K562 (cell line): ENCODE measurements around the gene PTGIR. TPM values are rescaled to one million over a fixed set of nuclear protein-coding genes. Genes with fewer than 3 reads are reported as not detected.

Experiments
- EZH2 ChIP-seq: IDR thresholded peaks from 2 replicates; pipeline ENCODE4 v1.6.1; 2012; ENCODE audit warnings: low read depth, mild to moderate bottlenecking, inconsistent platforms, low read length, borderline replicate concordance
- HDAC1 ChIP-seq, 2 experiments: fragments of 450-650 bp; IDR thresholded peaks; 2 replicates each; pipeline ENCODE4 v1.6.1; 2016 to 2017; ENCODE audit warnings: inconsistent platforms in 1 of 2, mild to moderate bottlenecking in 1 of 2, moderate library complexity in 1 of 2
- KAT8 ChIP-seq: fragments of 450-650 bp; IDR thresholded peaks from 2 replicates; pipeline ENCODE4 v1.6.1; 2016; ENCODE audit warnings: low read depth, mild to moderate bottlenecking
- U2AF1 ChIP-seq: fragments of 200-400 bp; formaldehyde crosslinking; optimal IDR thresholded peaks from 2 replicates; pipeline ENCODE3; 2017; ENCODE audit warnings: mild to moderate bottlenecking, low read depth, low read length, moderate library complexity
- ZC3H11A ChIP-seq: IDR thresholded peaks from 2 replicates; pipeline ENCODE4 v1.6.1; 2012; ENCODE audit warnings: low read depth, low read length, improper control_type of control experiment
- ZEB2 ChIP-seq: fragments of 450-650 bp; IDR thresholded peaks from 2 replicates; pipeline ENCODE4 v1.6.1; 2016
- ZNF408 ChIP-seq: fragments of 250-450 bp; sonication (Bioruptor Pico); IDR thresholded peaks from 2 replicates; pipeline ENCODE4 v1.4.0; 2020; ENCODE audit warnings: low read depth, mild to moderate bottlenecking, moderate library complexity
- ZZZ3 ChIP-seq: fragments of 450-650 bp; IDR thresholded peaks from 2 replicates; pipeline ENCODE4 v1.6.1; 2016; ENCODE audit warnings: antibody characterized with exemption, mild to moderate bottlenecking, moderate library complexity
- polyA plus RNA-seq, 8 experiments: library from polyadenylated mRNA; depleted of rRNA in 4 of 8; stranded (reverse) in 5 of 8; unstranded in 3 of 8; fragments of >200 nt; fragmentation: Nextera tagmentation in 2 of 8; fragmentation: Illumina TruSeq in 1 of 8; extraction: Ambion mirVana in 2 of 8; extraction: Trizol in 1 of 8; gene quantifications; 2 replicates each; pipeline versions ENCODE4 v1.2.1 to v1.2.3, GENCODE V29; 2011 to 2014; ENCODE audit warnings: inconsistent platforms in 1 of 8, missing spikeins in 1 of 8
- total RNA-seq, 7 experiments: library from RNA; depleted of rRNA in 6 of 7; stranded (reverse); fragments of >200 nt in 6 of 7; fragmentation: Illumina TruSeq in 2 of 7; extraction: Trizol in 2 of 7; gene quantifications; 2 replicates each; pipeline versions ENCODE4 v1.2.1 to v1.2.3, GENCODE V29; 2011 to 2021; ENCODE audit warnings: low replicate concordance in 1 of 7
- TF ChIP-seq, protein P1 (sequence below): fragments of 150-350 bp; conservative IDR thresholded peaks from 2 replicates; pipeline ENCODE4 v1.6.1; 2014; ENCODE audit warnings: low read length

PTGIR gene
- total and polyA plus RNA-seq, 9 of the 15 experiments (the other 6 are each of a cell fraction or from before 2014, with no cell fraction given): 0.11 to 3.4 (median 1.1) TPM; not detected in 1

DNA sequence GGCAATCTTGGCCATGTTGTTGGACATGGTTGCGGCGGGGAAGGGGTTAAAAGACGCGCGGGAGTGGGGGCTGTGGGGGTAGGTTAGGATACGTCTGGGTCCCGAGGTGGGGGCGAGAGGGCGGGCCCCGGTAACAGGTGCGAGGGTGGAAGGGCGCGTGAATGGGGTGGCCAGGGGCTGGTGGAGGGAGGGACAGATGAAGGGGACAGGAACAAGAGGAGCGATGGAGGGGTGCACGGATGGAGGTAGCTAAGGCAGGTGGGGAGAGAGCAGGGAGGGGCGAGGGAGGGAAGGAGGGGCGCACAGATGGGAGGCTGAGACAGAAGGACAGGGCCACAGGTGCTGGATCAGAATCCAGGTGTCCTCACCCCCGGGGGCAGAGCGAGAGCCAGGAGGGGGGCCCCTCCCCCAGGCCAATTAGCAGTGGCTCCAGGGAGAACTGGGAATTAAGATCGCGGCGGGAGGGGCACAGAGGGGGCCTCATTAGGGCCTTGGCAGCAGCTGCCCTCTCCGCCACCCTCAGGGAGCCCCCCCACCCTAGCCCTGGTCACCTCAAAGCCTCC, 9.8 kb upstream of the PTGIR start (continued):
- TF ChIP-seq ZNF408 (no peak), HDAC1 (IDR thresholded peaks at IDR 0.05) (peak in 1 of 2 experiments; percentile 44; a peak in 2 of 4 replicates), U2AF1 (no peak), ZEB2 (0 out of 2 replicates have a peak, but pooled peaks have one; percentile 18), ZZZ3 (no peak), KAT8 (no peak), EZH2 (no peak), ZC3H11A (no peak)
- TF ChIP-seq, protein P1, sequence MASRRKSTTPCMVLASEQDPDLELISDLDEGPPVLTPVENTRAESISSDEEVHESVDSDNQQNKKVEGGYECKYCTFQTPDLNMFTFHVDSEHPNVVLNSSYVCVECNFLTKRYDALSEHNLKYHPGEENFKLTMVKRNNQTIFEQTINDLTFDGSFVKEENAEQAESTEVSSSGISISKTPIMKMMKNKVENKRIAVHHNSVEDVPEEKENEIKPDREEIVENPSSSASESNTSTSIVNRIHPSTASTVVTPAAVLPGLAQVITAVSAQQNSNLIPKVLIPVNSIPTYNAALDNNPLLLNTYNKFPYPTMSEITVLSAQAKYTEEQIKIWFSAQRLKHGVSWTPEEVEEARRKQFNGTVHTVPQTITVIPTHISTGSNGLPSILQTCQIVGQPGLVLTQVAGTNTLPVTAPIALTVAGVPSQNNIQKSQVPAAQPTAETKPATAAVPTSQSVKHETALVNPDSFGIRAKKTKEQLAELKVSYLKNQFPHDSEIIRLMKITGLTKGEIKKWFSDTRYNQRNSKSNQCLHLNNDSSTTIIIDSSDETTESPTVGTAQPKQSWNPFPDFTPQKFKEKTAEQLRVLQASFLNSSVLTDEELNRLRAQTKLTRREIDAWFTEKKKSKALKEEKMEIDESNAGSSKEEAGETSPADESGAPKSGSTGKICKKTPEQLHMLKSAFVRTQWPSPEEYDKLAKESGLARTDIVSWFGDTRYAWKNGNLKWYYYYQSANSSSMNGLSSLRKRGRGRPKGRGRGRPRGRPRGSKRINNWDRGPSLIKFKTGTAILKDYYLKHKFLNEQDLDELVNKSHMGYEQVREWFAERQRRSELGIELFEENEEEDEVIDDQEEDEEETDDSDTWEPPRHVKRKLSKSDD: no peak
